Mesenchymal stem cell (in vitro differentiated cells and primary cell): ENCODE measurements around the gene AHCY.
A peak's percentile ranks its signal among the peaks of the same experiment; 100 is the strongest.
"Not testable (repeated sequence)": the region's sequence is repeated elsewhere in the genome, so short reads cannot be mapped to it uniquely, and the experiment has no call there.

Source experiments
- DNase-seq: peaks from one replicate; pipeline ENCODE4 v3.0.0-alpha.2; 2013
- H2AFZ ChIP-seq: one replicate; pipeline ENCODE4 v1.6.1; 2013; ENCODE audit warnings: low read depth, mild to moderate bottlenecking, control low read depth, inconsistent platforms, low read length, moderate library complexity
- H2AK5ac ChIP-seq: 2 replicates; pipeline ENCODE4 v1.6.1; 2013; ENCODE audit warnings: low read length, moderate library complexity, mild to moderate bottlenecking, inconsistent platforms; ENCODE audit not compliant: severe bottlenecking
- H2BK120ac ChIP-seq: one replicate; pipeline ENCODE4 v1.6.1; 2013; ENCODE audit warnings: low read depth, mild to moderate bottlenecking, inconsistent platforms, low read length, moderate library complexity
- H2BK12ac ChIP-seq, 2 experiments: one replicate each; pipeline ENCODE4 v1.6.1; 2013; ENCODE audit warnings: inconsistent platforms in 2 of 2, low read length in 2 of 2, mild to moderate bottlenecking in 2 of 2, moderate library complexity in 2 of 2, control low read depth in 1 of 2
- H2BK15ac ChIP-seq: one replicate; pipeline ENCODE4 v1.6.1; 2013; ENCODE audit warnings: mild to moderate bottlenecking, low read depth, inconsistent platforms; ENCODE audit not compliant: poor library complexity, severe bottlenecking
- H2BK5ac ChIP-seq: 2 replicates; pipeline ENCODE4 v1.6.1; 2013; ENCODE audit warnings: low read depth, mild to moderate bottlenecking, low read length, control low read depth, inconsistent platforms; ENCODE audit not compliant: poor library complexity, severe bottlenecking
- H3K14ac ChIP-seq, 2 experiments: one replicate each; pipeline ENCODE4 v1.6.1; 2013; ENCODE audit warnings: inconsistent platforms in 2 of 2, low read length in 2 of 2, control low read depth in 1 of 2, mild to moderate bottlenecking in 1 of 2, moderate library complexity in 1 of 2
- H3K18ac ChIP-seq, 2 experiments: one replicate each; pipeline ENCODE4 v1.6.1; 2013; ENCODE audit warnings: inconsistent platforms in 2 of 2, low read length in 2 of 2, control low read depth in 1 of 2, low read depth in 1 of 2, mild to moderate bottlenecking in 1 of 2
- H3K23ac ChIP-seq, 2 experiments: one replicate each; pipeline ENCODE4 v1.6.1; 2013; ENCODE audit warnings: inconsistent platforms in 2 of 2, low read length in 2 of 2, mild to moderate bottlenecking in 2 of 2, moderate library complexity in 2 of 2, control low read depth in 1 of 2
- H3K27ac ChIP-seq: 2 replicates; pipeline ENCODE4 v1.5.1; 2013; ENCODE audit warnings: mild to moderate bottlenecking, moderate library complexity, low read length, control low read depth, inconsistent platforms; ENCODE audit not compliant: poor library complexity, severe bottlenecking
- H3K27me3 ChIP-seq, 2 experiments: 2 replicates each; pipeline versions ENCODE4 v1.6.1 to v1.7.0; 2013; ENCODE audit warnings: low read length in 2 of 2, mild to moderate bottlenecking in 2 of 2, moderate library complexity in 2 of 2, control low read depth in 1 of 2, inconsistent platforms in 1 of 2; ENCODE audit not compliant: control insufficient read depth in 1 of 2, insufficient read depth in 1 of 2
- H3K36me3 ChIP-seq, 2 experiments: 2 replicates each; pipeline versions ENCODE4 v1.6.1 to v1.7.0; 2013; ENCODE audit warnings: low read length in 2 of 2, control low read depth in 1 of 2, inconsistent platforms in 1 of 2, low read depth in 1 of 2, mild to moderate bottlenecking in 1 of 2; ENCODE audit not compliant: insufficient read depth in 2 of 2, control insufficient read depth in 1 of 2
- H3K4ac ChIP-seq, 2 experiments: one replicate each; pipeline ENCODE4 v1.6.1; 2013; ENCODE audit warnings: inconsistent platforms in 2 of 2, low read length in 2 of 2, mild to moderate bottlenecking in 2 of 2, moderate library complexity in 2 of 2, control low read depth in 1 of 2, low read depth in 1 of 2
- H3K4me1 ChIP-seq: 2 replicates; pipeline ENCODE4 v1.6.1; 2013; ENCODE audit warnings: low read depth, low read length, control low read depth; ENCODE audit not compliant: control insufficient read depth, insufficient read depth
- H3K4me2 ChIP-seq: 2 replicates; pipeline ENCODE4 v1.6.1; 2013; ENCODE audit warnings: low read length, mild to moderate bottlenecking, inconsistent platforms; ENCODE audit not compliant: poor library complexity, severe bottlenecking
- H3K4me3 ChIP-seq, 2 experiments: 2 replicates each; pipeline versions ENCODE4 v1.5.1 to v1.7.0; 2013; ENCODE audit warnings: low read length in 2 of 2, mild to moderate bottlenecking in 2 of 2, control low read depth in 1 of 2, low read depth in 1 of 2; ENCODE audit not compliant: insufficient read depth in 1 of 2
- H3K79me1 ChIP-seq: replicated peaks from 2 replicates; pipeline ENCODE4 v1.6.1; 2013; ENCODE audit warnings: mild to moderate bottlenecking, control low read depth, low read length, inconsistent platforms; ENCODE audit not compliant: poor library complexity, severe bottlenecking
- H3K9ac ChIP-seq: 2 replicates; pipeline ENCODE4 v1.7.0; 2013; ENCODE audit warnings: mild to moderate bottlenecking, low read length, moderate library complexity
- H3K9me3 ChIP-seq: 2 replicates; pipeline ENCODE4 v1.7.0; 2013; ENCODE audit warnings: mild to moderate bottlenecking, low read length; ENCODE audit not compliant: control insufficient read depth
- H4K8ac ChIP-seq: one replicate; pipeline ENCODE4 v1.6.1; 2013; ENCODE audit warnings: inconsistent platforms, mild to moderate bottlenecking, low read length, moderate library complexity
- H4K91ac ChIP-seq: one replicate; pipeline ENCODE4 v1.6.1; 2013; ENCODE audit warnings: mild to moderate bottlenecking, low read length, inconsistent platforms
- WGBS: methylation state at CpG from one replicate; pipeline ENCODE4 v1.1.7; 2013; ENCODE audit warnings: mixed read lengths; 5-methylcytosine and 5-hydroxymethylcytosine counted together

AHCY gene

DNA sequence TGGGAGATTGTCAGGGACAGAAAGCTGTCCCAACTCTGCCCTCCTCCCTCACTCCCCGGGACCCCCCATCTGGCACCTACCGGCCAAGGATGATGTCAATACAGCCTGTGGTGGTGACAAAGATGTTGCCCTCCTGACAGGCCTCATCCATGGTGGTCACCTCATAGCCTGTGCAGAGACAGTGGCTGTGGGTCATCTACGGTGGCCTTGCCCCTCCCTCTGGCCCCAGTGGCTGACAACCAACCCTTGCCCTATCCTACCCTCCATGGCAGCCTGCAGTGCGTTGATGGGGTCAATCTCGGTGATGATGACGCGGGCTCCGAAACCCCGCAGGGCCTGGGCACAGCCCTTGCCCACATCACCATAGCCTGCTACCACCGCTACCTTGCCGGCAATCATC, 12.7 kb downstream of the AHCY start:
- Histone ChIP-seq H2AFZ (no peak overlapping the region), H2BK12ac (no peak overlapping the region), H3K79me1 (peaks cover 37% of the 10 kb centered on the region), H3K18ac (no peak overlapping the region), H2BK5ac (no peak overlapping the region), H3K27ac (no peak overlapping the region), H3K23ac (no peak overlapping the region), H4K8ac (no peak overlapping the region), H3K4me1 (peaks cover 2% of the 10 kb centered on the region), H2BK15ac (no peak overlapping the region), H3K9ac (no peak overlapping the region), H2BK120ac (no peak overlapping the region), H3K4me2 (no peak overlapping the region), H3K14ac (no peak overlapping the region), H3K27me3 (no peaks in the 10 kb centered on the region), H2AK5ac (no peak overlapping the region), H4K91ac (peak overlapping the region; percentile 16), H3K9me3 (no peaks in the 10 kb centered on the region), H3K36me3 (peaks cover 79 to 84% of the 10 kb centered on the region in 2 experiments), H3K4me3 (no peak overlapping the region), H3K4ac (no peak overlapping the region)
- WGBS = 97% methylated on average over 9 of the region's 11 CpGs
- no peak for DNase-seq

DNA sequence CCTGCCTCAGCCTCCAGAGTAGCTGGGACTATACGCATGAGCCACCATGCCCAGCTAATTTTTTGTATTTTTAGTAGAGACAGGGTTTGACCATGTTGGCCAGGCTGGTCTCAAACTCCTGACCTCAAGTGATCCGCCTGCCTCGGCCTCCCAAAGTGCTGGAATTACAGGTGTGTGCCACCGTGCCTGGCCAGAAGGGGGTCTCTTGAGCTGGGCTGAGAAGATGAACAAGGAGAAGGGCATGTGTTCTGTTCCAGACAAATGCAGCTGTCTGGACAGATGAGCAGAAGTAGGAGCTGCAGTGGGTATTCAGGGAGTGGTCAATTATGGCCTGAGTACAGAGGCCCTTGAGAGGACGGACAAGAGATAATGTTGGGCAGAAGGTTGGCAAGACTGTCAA, 15.7 kb downstream of the AHCY start:
- H2BK120ac ChIP-seq, H3K4me3 ChIP-seq, H3K4me2 ChIP-seq, H4K8ac ChIP-seq, H2AK5ac ChIP-seq, H3K4me1 ChIP-seq, H3K9me3 ChIP-seq, H3K27ac ChIP-seq, H2BK5ac ChIP-seq, H2BK12ac ChIP-seq, DNase-seq, H3K14ac ChIP-seq, H2BK15ac ChIP-seq, H3K4ac ChIP-seq, H2AFZ ChIP-seq, H3K18ac ChIP-seq, H3K9ac ChIP-seq, H4K91ac ChIP-seq, H3K27me3 ChIP-seq, H3K23ac ChIP-seq: not testable (repeated sequence)
- Histone ChIP-seq H3K36me3 (peaks cover 75 to 78% of the 10 kb centered on the region in 2 experiments), H3K79me1 (peaks cover 11% of the 10 kb centered on the region)
- 93% methylated on average over 5 of the region's 5 CpGs for WGBS

DNA sequence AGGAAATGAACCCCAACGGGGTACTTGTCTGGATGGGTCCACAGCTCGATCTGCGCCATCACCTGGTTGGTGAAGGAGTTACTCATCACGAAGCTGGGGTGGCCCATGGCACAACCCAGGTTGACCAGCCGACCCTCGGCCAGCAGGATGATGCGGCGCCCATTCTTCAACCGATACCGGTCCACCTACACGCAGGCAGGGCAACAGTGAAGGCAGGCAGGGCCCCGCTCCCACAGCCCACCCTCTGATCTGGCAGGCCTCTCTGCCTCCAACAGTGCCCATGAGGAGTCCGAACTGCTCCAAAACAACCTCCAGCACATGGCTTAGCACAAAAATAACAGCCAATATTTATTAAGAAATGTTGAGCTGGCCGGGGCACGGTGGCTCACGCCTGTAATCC, 17.7 kb downstream of the AHCY start:
- Histone ChIP-seq H4K91ac (no peak overlapping the region), H3K4me2 (no peak overlapping the region), H3K4ac (no peak overlapping the region), H2AK5ac (no peak overlapping the region), H4K8ac (no peak overlapping the region), H3K18ac (peak overlapping the region in 1 of 2 experiments; percentile 46), H3K36me3 (peaks cover 71 to 75% of the 10 kb centered on the region in 2 experiments), H3K27ac (no peak overlapping the region), H2BK15ac (no peak overlapping the region), H2BK12ac (no peak overlapping the region), H3K79me1 (peaks cover 6% of the 10 kb centered on the region), H2BK5ac (no peak overlapping the region), H3K27me3 (no peaks in the 10 kb centered on the region), H3K4me1 (no peaks in the 10 kb centered on the region), H3K9me3 (no peaks in the 10 kb centered on the region), H3K14ac (no peak overlapping the region), H3K4me3 (no peak overlapping the region), H2AFZ (no peak overlapping the region), H2BK120ac (no peak overlapping the region), H3K23ac (no peak overlapping the region), H3K9ac (no peak overlapping the region)
- WGBS = 99% methylated on average over 16 of the region's 16 CpGs
- DNase-seq = no peak

DNA sequence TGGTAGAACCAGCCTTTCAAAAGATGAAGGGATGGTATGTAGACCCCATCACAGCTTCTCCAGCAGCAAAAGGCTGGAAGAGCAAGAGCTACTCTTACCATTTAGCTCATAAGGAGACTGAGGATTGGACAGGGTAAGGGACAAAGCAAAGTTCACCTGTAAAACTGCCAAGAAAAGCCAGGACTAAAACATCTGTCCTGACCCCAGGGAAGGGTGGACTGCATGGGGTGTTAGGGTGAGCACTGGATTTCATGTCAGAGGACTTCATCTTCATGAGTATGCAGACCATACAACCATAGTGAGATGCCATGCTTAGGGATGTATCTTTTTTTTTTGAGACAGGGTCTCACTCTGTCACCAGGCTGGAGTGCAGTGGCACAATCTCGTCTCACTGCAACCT, 19.3 kb downstream of the AHCY start:
- no peak overlapping the region for H3K4ac ChIP-seq
- H2BK15ac ChIP-seq = no peak overlapping the region
- no peak overlapping the region for H3K14ac ChIP-seq
- no peak overlapping the region for H3K18ac ChIP-seq
- no peak overlapping the region for H2AFZ ChIP-seq
- H3K79me1 ChIP-seq = peaks cover 6% of the 10 kb centered on the region
- no peaks in the 10 kb centered on the region for H3K9me3 ChIP-seq
- H3K36me3 ChIP-seq = peaks cover 69 to 76% of the 10 kb centered on the region in 2 experiments
- WGBS = 100% methylated on average over 1 of the region's 1 CpG
- H2BK120ac ChIP-seq = no peak overlapping the region
- no peak overlapping the region for H2AK5ac ChIP-seq
- no peaks in the 10 kb centered on the region for H3K4me1 ChIP-seq
- DNase-seq = no peak
- no peak overlapping the region for H3K23ac ChIP-seq
- no peak overlapping the region for H3K27ac ChIP-seq
- no peak overlapping the region for H4K91ac ChIP-seq
- H4K8ac ChIP-seq = no peak overlapping the region
- no peaks in the 10 kb centered on the region for H3K27me3 ChIP-seq
- no peak overlapping the region for H3K4me2 ChIP-seq
- H3K4me3 ChIP-seq = no peak overlapping the region
- no peak overlapping the region for H3K9ac ChIP-seq
- H2BK12ac ChIP-seq = no peak overlapping the region
- no peak overlapping the region for H2BK5ac ChIP-seq
